GM13977 (cell line): Measurements from ENCODE around the gene PLCB1.
A peak's percentile ranks its signal among the peaks of the same experiment; 100 is the strongest.

ENCODE experiments used
- DNase-seq: peaks from one replicate; pipeline ENCODE4 v3.0.0; 2012; ENCODE audit warnings: low spot score
- CTCF ChIP-seq: IDR thresholded peaks from 2 replicates; pipeline ENCODE4 v1.5.1; 2012; ENCODE audit warnings: mild to moderate bottlenecking, control low read depth; ENCODE audit not compliant: insufficient read depth; ENCODE audit errors: extremely low read depth, missing control alignments
- in situ Hi-C: fragments of 300-500 bp; cut with MboI; formaldehyde crosslinking; loops from one replicate; pipeline ENCODE4 v1.12.0; 2022; ENCODE audit warnings: low sequenced_read_pairs, low pct_unique_long_range_greater_than_20kb, mixed read lengths, inconsistent platforms; ENCODE audit not compliant: unreplicated experiment

PLCB1 gene

GRCh38 chr20:8532169-8532568 is 400.1 kb downstream of the PLCB1 start:
- DNase-seq: no peak
- in situ Hi-C loops: no loop called here
- no peak for TF ChIP-seq CTCF

GRCh38 chr20:8534368-8535160 is 402.5 kb downstream of the PLCB1 start:
- in situ Hi-C loops: no loop called here
- no peak for TF ChIP-seq CTCF
- DNase-seq: no peak

- peak; percentile 42 for TF ChIP-seq CTCF
- DNase-seq: peak; percentile 9
- in situ Hi-C loops: no loop called here
Observed at GRCh38 chr20:8535403-8536261, 403.6 kb downstream of the PLCB1 start.

GRCh38 chr20:8536262-8536618 is 404.2 kb downstream of the PLCB1 start:
- no peak for DNase-seq
- in situ Hi-C loops: no loop called here
- no peak for TF ChIP-seq CTCF

GRCh38 chr20:8540466-8540865 is 408.4 kb downstream of the PLCB1 start:
- DNase-seq: no peak
- in situ Hi-C loops: no loop called here

GRCh38 chr20:8542110-8542486 is 410.0 kb downstream of the PLCB1 start:
- DNase-seq: no peak
- in situ Hi-C loops: no loop called here
- no peak for TF ChIP-seq CTCF

More at GRCh38 chr20:8540466-8540865, 408.4 kb downstream of the PLCB1 start:
- TF ChIP-seq CTCF: no peak
